WTC11 (cell line): ENCODE results near the gene TIMM10B.

Experiments used
- CTCF ChIP-seq: fragments of 200-600 bp; IDR thresholded peaks from 2 replicates; pipeline ENCODE4 v1.8.0; 2022; ENCODE audit warnings: antibody characterized with exemption
- ETV6 ChIP-seq: sonication (generic); formaldehyde crosslinking; IDR thresholded peaks from 2 replicates; pipeline ENCODE4 v1.8.1; 2022; ENCODE audit warnings: mild to moderate bottlenecking, missing genetic modification reagents
- GRHL2 ChIP-seq: fragments of 250-450 bp; sonication (Bioruptor Pico); IDR thresholded peaks from 2 replicates; pipeline ENCODE4 v1.8.0; 2022; ENCODE audit warnings: mild to moderate bottlenecking, moderate library complexity; ENCODE audit not compliant: insufficient replicate concordance, severe bottlenecking
- KAT7 ChIP-seq: sonication (generic); formaldehyde crosslinking; IDR thresholded peaks from 2 replicates; pipeline ENCODE4 v1.8.1; 2023; ENCODE audit warnings: missing genetic modification reagents, mild to moderate bottlenecking, borderline replicate concordance
- ZNF121 ChIP-seq: sonication (generic); formaldehyde crosslinking; IDR thresholded peaks from 2 replicates; pipeline ENCODE4 v1.8.0; 2023; ENCODE audit warnings: missing genetic modification reagents
- ZNF232 ChIP-seq: sonication (generic); formaldehyde crosslinking; IDR thresholded peaks from 2 replicates; pipeline ENCODE4 v1.8.0; 2022; ENCODE audit warnings: mild to moderate bottlenecking, missing genetic modification reagents
- TF ChIP-seq, protein P1 (sequence below): sonication (generic); formaldehyde crosslinking; IDR thresholded peaks from 2 replicates; pipeline ENCODE4 v1.8.1; 2023; ENCODE audit warnings: mild to moderate bottlenecking, missing genetic modification reagents, moderate library complexity
- TF ChIP-seq, protein P2 (sequence below): sonication (generic); formaldehyde crosslinking; IDR thresholded peaks from 2 replicates; pipeline ENCODE4 v1.8.1; 2022; ENCODE audit warnings: low read depth, mild to moderate bottlenecking, moderate library complexity, missing genetic modification reagents, borderline replicate concordance
- TF ChIP-seq, protein P3 (sequence below): sonication (generic); formaldehyde crosslinking; IDR thresholded peaks from 2 replicates; pipeline ENCODE4 v1.8.1; 2023; ENCODE audit warnings: mild to moderate bottlenecking, moderate library complexity, missing genetic modification reagents
- TF ChIP-seq, protein P4 (sequence below): sonication (generic); formaldehyde crosslinking; IDR thresholded peaks from 2 replicates; pipeline ENCODE4 v1.8.0; 2022; ENCODE audit warnings: missing genetic modification reagents
- TF ChIP-seq, protein P5 (sequence below): sonication (generic); formaldehyde crosslinking; IDR thresholded peaks from 2 replicates; pipeline ENCODE4 v1.8.1; 2022; ENCODE audit warnings: mild to moderate bottlenecking, missing genetic modification reagents, moderate library complexity, borderline replicate concordance

DNA sequence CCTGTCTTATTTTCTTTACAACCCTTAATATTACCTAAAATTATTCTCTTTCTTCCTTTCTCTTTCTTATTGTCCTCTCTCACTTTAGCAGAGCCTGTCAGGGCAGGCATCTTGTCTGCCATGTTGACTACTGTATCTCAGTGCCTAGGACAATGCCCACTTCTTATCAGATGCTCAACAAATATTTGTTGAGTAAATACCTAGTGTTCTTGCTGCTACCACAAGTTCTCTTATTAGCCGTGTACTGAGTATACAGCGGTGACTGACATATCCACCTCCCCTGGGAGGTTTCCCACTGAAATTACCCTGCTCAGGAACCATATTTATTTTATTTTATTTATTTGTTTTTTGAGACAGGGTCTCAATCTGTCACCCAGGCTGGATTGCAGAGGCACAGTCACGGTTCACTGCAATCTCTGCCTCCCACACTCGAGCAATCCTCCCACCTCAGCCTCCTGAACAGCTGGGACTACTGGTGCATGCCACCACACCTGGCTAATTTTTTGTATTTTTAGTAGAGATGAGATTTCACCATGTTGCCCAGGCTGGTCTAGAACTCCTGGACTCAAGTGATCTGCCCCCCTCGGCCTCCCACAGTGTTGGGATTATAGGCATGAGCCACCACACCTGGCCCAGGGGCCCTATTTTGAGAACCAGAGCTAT is 47.2 kb upstream of the TIMM10B start:
- TF ChIP-seq CTCF (no peak), GRHL2 (no peak), ZNF121 (CRISPR knock-in tag) (no peak), ETV6 (CRISPR knock-in tag) (no peak), KAT7 (no peak), ZNF232 (CRISPR knock-in tag) (no peak)
- TF ChIP-seq, protein P1, sequence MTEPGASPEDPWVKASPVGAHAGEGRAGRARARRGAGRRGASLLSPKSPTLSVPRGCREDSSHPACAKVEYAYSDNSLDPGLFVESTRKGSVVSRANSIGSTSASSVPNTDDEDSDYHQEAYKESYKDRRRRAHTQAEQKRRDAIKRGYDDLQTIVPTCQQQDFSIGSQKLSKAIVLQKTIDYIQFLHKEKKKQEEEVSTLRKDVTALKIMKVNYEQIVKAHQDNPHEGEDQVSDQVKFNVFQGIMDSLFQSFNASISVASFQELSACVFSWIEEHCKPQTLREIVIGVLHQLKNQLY (CRISPR knock-in tag) = no peak
- TF ChIP-seq, protein P2, sequence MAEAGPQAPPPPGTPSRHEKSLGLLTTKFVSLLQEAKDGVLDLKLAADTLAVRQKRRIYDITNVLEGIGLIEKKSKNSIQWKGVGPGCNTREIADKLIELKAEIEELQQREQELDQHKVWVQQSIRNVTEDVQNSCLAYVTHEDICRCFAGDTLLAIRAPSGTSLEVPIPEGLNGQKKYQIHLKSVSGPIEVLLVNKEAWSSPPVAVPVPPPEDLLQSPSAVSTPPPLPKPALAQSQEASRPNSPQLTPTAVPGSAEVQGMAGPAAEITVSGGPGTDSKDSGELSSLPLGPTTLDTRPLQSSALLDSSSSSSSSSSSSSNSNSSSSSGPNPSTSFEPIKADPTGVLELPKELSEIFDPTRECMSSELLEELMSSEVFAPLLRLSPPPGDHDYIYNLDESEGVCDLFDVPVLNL (CRISPR knock-in tag) = no peak
- TF ChIP-seq, protein P3, sequence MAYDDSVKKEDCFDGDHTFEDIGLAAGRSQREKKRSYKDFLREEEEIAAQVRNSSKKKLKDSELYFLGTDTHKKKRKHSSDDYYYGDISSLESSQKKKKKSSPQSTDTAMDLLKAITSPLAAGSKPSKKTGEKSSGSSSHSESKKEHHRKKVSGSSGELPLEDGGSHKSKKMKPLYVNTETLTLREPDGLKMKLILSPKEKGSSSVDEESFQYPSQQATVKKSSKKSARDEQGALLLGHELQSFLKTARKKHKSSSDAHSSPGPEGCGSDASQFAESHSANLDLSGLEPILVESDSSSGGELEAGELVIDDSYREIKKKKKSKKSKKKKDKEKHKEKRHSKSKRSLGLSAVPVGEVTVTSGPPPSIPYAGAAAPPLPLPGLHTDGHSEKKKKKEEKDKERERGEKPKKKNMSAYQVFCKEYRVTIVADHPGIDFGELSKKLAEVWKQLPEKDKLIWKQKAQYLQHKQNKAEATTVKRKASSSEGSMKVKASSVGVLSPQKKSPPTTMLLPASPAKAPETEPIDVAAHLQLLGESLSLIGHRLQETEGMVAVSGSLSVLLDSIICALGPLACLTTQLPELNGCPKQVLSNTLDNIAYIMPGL (CRISPR knock-in tag) = no peak
- TF ChIP-seq, protein P4, sequence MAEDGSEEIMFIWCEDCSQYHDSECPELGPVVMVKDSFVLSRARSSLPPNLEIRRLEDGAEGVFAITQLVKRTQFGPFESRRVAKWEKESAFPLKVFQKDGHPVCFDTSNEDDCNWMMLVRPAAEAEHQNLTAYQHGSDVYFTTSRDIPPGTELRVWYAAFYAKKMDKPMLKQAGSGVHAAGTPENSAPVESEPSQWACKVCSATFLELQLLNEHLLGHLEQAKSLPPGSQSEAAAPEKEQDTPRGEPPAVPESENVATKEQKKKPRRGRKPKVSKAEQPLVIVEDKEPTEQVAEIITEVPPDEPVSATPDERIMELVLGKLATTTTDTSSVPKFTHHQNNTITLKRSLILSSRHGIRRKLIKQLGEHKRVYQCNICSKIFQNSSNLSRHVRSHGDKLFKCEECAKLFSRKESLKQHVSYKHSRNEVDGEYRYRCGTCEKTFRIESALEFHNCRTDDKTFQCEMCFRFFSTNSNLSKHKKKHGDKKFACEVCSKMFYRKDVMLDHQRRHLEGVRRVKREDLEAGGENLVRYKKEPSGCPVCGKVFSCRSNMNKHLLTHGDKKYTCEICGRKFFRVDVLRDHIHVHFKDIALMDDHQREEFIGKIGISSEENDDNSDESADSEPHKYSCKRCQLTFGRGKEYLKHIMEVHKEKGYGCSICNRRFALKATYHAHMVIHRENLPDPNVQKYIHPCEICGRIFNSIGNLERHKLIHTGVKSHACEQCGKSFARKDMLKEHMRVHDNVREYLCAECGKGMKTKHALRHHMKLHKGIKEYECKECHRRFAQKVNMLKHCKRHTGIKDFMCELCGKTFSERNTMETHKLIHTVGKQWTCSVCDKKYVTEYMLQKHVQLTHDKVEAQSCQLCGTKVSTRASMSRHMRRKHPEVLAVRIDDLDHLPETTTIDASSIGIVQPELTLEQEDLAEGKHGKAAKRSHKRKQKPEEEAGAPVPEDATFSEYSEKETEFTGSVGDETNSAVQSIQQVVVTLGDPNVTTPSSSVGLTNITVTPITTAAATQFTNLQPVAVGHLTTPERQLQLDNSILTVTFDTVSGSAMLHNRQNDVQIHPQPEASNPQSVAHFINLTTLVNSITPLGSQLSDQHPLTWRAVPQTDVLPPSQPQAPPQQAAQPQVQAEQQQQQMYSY (CRISPR knock-in tag) = no peak
- TF ChIP-seq, protein P5, sequence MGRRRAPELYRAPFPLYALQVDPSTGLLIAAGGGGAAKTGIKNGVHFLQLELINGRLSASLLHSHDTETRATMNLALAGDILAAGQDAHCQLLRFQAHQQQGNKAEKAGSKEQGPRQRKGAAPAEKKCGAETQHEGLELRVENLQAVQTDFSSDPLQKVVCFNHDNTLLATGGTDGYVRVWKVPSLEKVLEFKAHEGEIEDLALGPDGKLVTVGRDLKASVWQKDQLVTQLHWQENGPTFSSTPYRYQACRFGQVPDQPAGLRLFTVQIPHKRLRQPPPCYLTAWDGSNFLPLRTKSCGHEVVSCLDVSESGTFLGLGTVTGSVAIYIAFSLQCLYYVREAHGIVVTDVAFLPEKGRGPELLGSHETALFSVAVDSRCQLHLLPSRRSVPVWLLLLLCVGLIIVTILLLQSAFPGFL (CRISPR knock-in tag) = no peak
